Panc1 (cell line): Measurements from ENCODE around the gene CREB3L2. TPM values are rescaled to one million over a fixed set of nuclear protein-coding genes. Genes with fewer than 3 reads are reported as not detected.

Source experiments
- ATAC-seq: fragments of 200-7000 bp; cut with Tn5 transposase; 2 replicates; pipeline ENCODE4 v1.9.1; 2020; ENCODE audit warnings: mild to moderate bottlenecking, moderate library complexity
- BruUV-seq: library from RNA; stranded (reverse); fragments of 400-500 nt; replicated peaks from 2 replicates; lab custom pipeline; 2021; lab: Mats Ljungman, UMichigan
- CTCF ChIA-PET: fragments of 300-600 bp; sonication (Branson Sonifier 250); formaldehyde crosslinking; loops from one replicate; lab custom pipeline; 2022; ENCODE audit warnings: antibody characterized with exemption; lab: Charles Lee
- POLR2A ChIA-PET: fragments of 300-600 bp; sonication (Branson Sonifier 250); formaldehyde crosslinking; loops from one replicate; lab custom pipeline; 2022; ENCODE audit warnings: antibody characterized with exemption; lab: Charles Lee
- DNase-seq: peaks from one replicate; pipeline ENCODE4 v3.0.0-alpha.2; 2010; ENCODE audit warnings: low read depth, low spot score
- H3K27ac ChIP-seq: 2 replicates; pipeline ENCODE4 v1.5.1; 2011; ENCODE audit warnings: mild to moderate bottlenecking, low read length, inconsistent platforms
- H3K27me3 ChIP-seq: fragments of 200-500 bp; sonication (Bioruptor generic); 2 replicates; pipeline ENCODE4 v1.6.0; 2014; ENCODE audit warnings: low read length, inconsistent platforms; ENCODE audit not compliant: control insufficient read depth, insufficient read depth
- H3K36me3 ChIP-seq: fragments of 200-500 bp; sonication (Bioruptor generic); 2 replicates; pipeline ENCODE4 v1.5.1; 2014; ENCODE audit warnings: inconsistent platforms, mild to moderate bottlenecking, low read length, moderate library complexity; ENCODE audit not compliant: control insufficient read depth, insufficient read depth
- H3K4me1 ChIP-seq: 2 replicates; pipeline ENCODE4 v1.5.1; 2011; ENCODE audit warnings: inconsistent platforms, mild to moderate bottlenecking, low read length, moderate library complexity; ENCODE audit not compliant: control insufficient read depth, insufficient read depth
- H3K4me3 ChIP-seq, 2 experiments: 2 replicates each; pipeline ENCODE4 v1.5.1; 2011 to 2012; ENCODE audit warnings: low read depth in 2 of 2, low read length in 2 of 2, mild to moderate bottlenecking in 2 of 2, inconsistent platforms in 1 of 2, moderate library complexity in 1 of 2
- H3K9me3 ChIP-seq: fragments of 200-500 bp; sonication (Bioruptor generic); 2 replicates; pipeline ENCODE4 v1.5.1; 2014; ENCODE audit warnings: low read depth, mild to moderate bottlenecking, inconsistent platforms, low read length, moderate library complexity; ENCODE audit not compliant: control insufficient read depth, insufficient read depth
- CTCF ChIP-seq: fragments of 450-650 bp; IDR thresholded peaks from 2 replicates; pipeline ENCODE4 v1.5.1; 2017; ENCODE audit warnings: mild to moderate bottlenecking
- POLR2AphosphoS5 ChIP-seq: IDR thresholded peaks from 2 replicates; pipeline ENCODE4 v1.6.1; 2012; ENCODE audit warnings: mild to moderate bottlenecking, low read depth, low read length, moderate library complexity
- REST ChIP-seq, 2 experiments: IDR thresholded peaks; 2 replicates each; pipeline ENCODE4 v1.6.1; 2011 to 2012; ENCODE audit warnings: low read depth in 2 of 2, control low read depth in 1 of 2, low read length in 1 of 2, mild to moderate bottlenecking in 1 of 2, moderate library complexity in 1 of 2; ENCODE audit not compliant: insufficient read depth in 1 of 2
- SIN3A ChIP-seq: IDR thresholded peaks from 2 replicates; pipeline ENCODE4 v1.6.1; 2012; ENCODE audit warnings: low read depth, mild to moderate bottlenecking, low read length, moderate library complexity, borderline replicate concordance; ENCODE audit not compliant: insufficient read depth
- TCF7L2 ChIP-seq: IDR thresholded peaks from 2 replicates; pipeline ENCODE4 v1.6.1; 2011; ENCODE audit warnings: mild to moderate bottlenecking, low read depth, low read length, inconsistent platforms
- in situ Hi-C: cut with HindIII; loops from 2 replicates; pipeline ENCODE4 v1.10.0; 2016; ENCODE audit warnings: low sequenced_read_pairs, low pct_unique_long_range_greater_than_20kb
- intact Hi-C: fragments of 100-400 bp; cut with micrococcal nuclease; formaldehyde crosslinking; loops from one replicate; pipeline ENCODE4 v1.10.0; 2022; ENCODE audit not compliant: unreplicated experiment
- total RNA-seq: library from RNA; stranded (reverse); gene quantifications from one replicate; pipeline ENCODE4 v1.2.1, GENCODE V29; 2021; ENCODE audit not compliant: unreplicated experiment

The CREB3L2 gene
- total RNA-seq, 1 experiment from 2014 or later: 22.7 TPM

GRCh38 chr7:137956591-137956990, 45.3 kb downstream of the CREB3L2 start:
- ATAC-seq (no peak), DNase-seq (no peak)
- in situ Hi-C loops: no loop called here
- Histone ChIP-seq H3K4me1 (peaks cover 19% of the 10 kb centered on the region), H3K9me3 (no peaks in the 10 kb centered on the region), H3K4me3 (no peak overlapping the region), H3K36me3 (no peaks in the 10 kb centered on the region), H3K27ac (no peak overlapping the region), H3K27me3 (no peaks in the 10 kb centered on the region)
- TF ChIP-seq REST (IDR thresholded peaks at IDR 0.05; ENCODE audit: insufficient read depth in 1 of 2, low read depth in 2 of 2, low read length in 1 of 2) (no peak), CTCF (no peak), TCF7L2 (no peak), SIN3A (no peak)
- intact Hi-C loops: no loop called here
- no TSS peak for BruUV-seq
- ChIA-PET CTCF (no interaction called here), POLR2A (no interaction called here)

- no peak for DNase-seq
- H3K27me3 ChIP-seq: no peaks in the 10 kb centered on the region
- peaks cover 19% of the 10 kb centered on the region for H3K4me1 ChIP-seq
- H3K4me3 ChIP-seq: no peak overlapping the region
- in situ Hi-C loops (no loop called here), intact Hi-C loops (no loop called here)
- TF ChIP-seq POLR2AphosphoS5 (no peak), TCF7L2 (no peak), SIN3A (no peak), CTCF (no peak), REST (IDR thresholded peaks at IDR 0.05; ENCODE audit: insufficient read depth in 1 of 2, low read depth in 2 of 2, low read length in 1 of 2) (no peak)
- no peak overlapping the region for H3K27ac ChIP-seq
- no peak for ATAC-seq
- CTCF ChIA-PET: no interaction called here
- no peaks in the 10 kb centered on the region for H3K36me3 ChIP-seq
- no TSS peak for BruUV-seq
- POLR2A ChIA-PET: no interaction called here
- no peaks in the 10 kb centered on the region for H3K9me3 ChIP-seq
These were observed 45.7 kb downstream of the CREB3L2 start for GRCh38 chr7:137956183-137956582.
